ENCODE data around the gene WDR33. TPM values are rescaled to one million over a fixed set of nuclear protein-coding genes. Genes with fewer than 3 reads are reported as not detected.

The WDR33 gene
- total and polyA plus RNA-seq, 2 of the 13 experiments (the other 11 are each of a cell fraction or from before 2014, with no cell fraction given) = 54.9 to 78.2 TPM

DNA sequence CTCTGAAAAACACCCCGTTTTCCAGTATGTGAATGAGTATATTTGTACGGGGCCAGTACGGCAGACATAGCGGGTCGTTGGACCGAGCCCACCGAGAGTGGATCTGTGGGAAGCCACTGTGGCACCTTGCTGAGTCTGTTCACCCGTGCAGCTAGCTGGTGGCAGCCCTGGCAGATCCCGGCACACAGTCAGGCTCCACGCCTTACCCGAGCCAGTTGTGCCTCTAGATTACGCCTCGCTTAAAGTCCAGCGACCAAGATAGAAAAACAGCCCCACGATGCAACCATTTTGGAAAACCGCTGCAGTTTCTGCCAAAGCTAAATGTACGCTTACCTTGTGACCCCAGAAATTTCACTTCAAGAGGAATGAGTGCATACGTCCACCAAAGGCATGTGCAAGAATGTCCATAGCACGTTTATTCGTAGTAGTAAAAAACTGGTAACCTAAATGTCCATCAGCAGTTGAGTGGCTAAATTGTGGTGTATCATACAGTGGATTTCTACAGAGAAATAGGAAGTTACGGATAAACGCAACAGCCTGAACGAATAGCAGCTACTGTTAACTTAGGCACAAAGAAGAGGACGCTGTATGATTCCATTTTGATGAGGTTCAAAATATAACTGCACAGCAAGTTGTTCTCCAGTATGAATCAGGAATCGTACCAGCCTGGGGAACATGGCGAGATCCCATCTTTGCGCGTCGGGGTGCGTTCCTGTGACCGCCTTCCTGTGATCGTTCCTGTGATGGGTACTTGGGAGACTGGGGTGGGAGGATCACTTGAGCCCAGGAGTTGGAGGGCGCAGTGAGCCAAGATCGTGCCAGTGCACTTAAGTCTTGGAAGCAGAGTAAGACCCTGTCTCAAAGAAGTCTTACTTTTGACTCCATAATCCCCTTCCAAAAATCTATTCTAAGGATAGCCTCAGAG, 688 bp upstream of the WDR33 start (continued):
- 0 out of 2 replicates have a peak, but pooled peaks have one; percentile 71 for TF ChIP-seq ZNF607 (CRISPR knock-in tag; IDR thresholded peaks at IDR 0.05; ENCODE audit: borderline replicate concordance)
- TF ChIP-seq SMAD9 (CRISPR knock-in tag; IDR thresholded peaks at IDR 0.05) = no peak
- no peak for TF ChIP-seq ZNF44 (CRISPR knock-in tag; IDR thresholded peaks at IDR 0.05)
- TF ChIP-seq ZNF382 (CRISPR knock-in tag; IDR thresholded peaks at IDR 0.05; ENCODE audit: borderline replicate concordance) = no peak
- TF ChIP-seq TBP (CRISPR knock-in tag; IDR thresholded peaks at IDR 0.05) = no peak
- TF ChIP-seq, protein P1, sequence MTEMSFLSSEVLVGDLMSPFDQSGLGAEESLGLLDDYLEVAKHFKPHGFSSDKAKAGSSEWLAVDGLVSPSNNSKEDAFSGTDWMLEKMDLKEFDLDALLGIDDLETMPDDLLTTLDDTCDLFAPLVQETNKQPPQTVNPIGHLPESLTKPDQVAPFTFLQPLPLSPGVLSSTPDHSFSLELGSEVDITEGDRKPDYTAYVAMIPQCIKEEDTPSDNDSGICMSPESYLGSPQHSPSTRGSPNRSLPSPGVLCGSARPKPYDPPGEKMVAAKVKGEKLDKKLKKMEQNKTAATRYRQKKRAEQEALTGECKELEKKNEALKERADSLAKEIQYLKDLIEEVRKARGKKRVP (CRISPR knock-in tag; IDR thresholded peaks at IDR 0.05) = no peak
- TF ChIP-seq NFE2L1 (CRISPR knock-in tag; IDR thresholded peaks at IDR 0.05; ENCODE audit: borderline replicate concordance) = no peak
- TF ChIP-seq KMT2A (CRISPR knock-in tag; IDR thresholded peaks at IDR 0.05) = no peak
- no peak for TF ChIP-seq SATB2 (CRISPR knock-in tag; IDR thresholded peaks at IDR 0.05)
- no peak for TF ChIP-seq FOXO4 (CRISPR knock-in tag; conservative IDR thresholded peaks at IDR 0.05)
- TF ChIP-seq ZNF768 (CRISPR knock-in tag; IDR thresholded peaks at IDR 0.05) = no peak
- no peak for TF ChIP-seq ISL2 (CRISPR knock-in tag; IDR thresholded peaks at IDR 0.05)
- TF ChIP-seq, protein P2, sequence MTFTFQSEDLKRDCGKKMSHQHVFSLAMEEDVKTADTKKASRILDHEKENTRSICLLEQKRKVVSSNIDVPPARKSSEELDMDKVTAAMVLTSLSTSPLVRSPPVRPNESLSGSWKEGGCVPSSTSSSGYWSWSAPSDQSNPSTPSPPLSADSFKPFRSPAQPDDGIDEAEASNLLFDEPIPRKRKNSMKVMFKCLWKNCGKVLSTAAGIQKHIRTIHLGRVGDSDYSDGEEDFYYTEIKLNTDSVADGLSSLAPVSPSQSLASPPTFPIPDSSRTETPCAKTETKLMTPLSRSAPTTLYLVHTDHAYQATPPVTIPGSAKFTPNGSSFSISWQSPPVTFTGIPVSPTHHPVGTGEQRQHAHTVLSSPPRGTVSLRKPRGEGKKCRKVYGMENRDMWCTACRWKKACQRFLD (CRISPR knock-in tag; IDR thresholded peaks at IDR 0.05; ENCODE audit: borderline replicate concordance) = no peak
- TF ChIP-seq HDAC6 (IDR thresholded peaks at IDR 0.05; ENCODE audit: low read depth, low read length) = no peak
- 0 out of 2 replicates have a peak, but pooled peaks have one; percentile 10 for TF ChIP-seq ZSCAN31 (CRISPR knock-in tag; IDR thresholded peaks at IDR 0.05; ENCODE audit: low read depth)
- TF ChIP-seq ZNF639 (CRISPR knock-in tag; conservative IDR thresholded peaks at IDR 0.05) = no peak
- TF ChIP-seq SNAPC4 (CRISPR knock-in tag; IDR thresholded peaks at IDR 0.05) = no peak; the same call in none of the 2 replicates
- no peak for TF ChIP-seq HOXA9 (CRISPR knock-in tag; IDR thresholded peaks at IDR 0.05; ENCODE audit: borderline replicate concordance)
